Fibroblast of the aortic adventitia (primary cell): ENCODE data around the gene SRRD. TPM values are rescaled to one million over a fixed set of nuclear protein-coding genes. Genes with fewer than 3 reads are reported as not detected.
A peak's percentile ranks its signal among the peaks of the same experiment; 100 is the strongest.

Source experiments
- DNase-seq: peaks from one replicate; pipeline ENCODE4 v3.0.0-alpha.2; 2010; ENCODE audit warnings: low read depth
- H3K4me3 ChIP-seq: 2 replicates; pipeline ENCODE4 v1.5.1; 2011; ENCODE audit warnings: low read depth, mild to moderate bottlenecking, control low read depth, low read length, moderate library complexity
- CTCF ChIP-seq: IDR thresholded peaks from 2 replicates; pipeline ENCODE4 v1.5.1; 2011; ENCODE audit warnings: mild to moderate bottlenecking, low read length, control low read depth, inconsistent platforms; ENCODE audit not compliant: insufficient read depth
- total RNA-seq: library from RNA; depleted of rRNA; stranded (reverse); fragments of >200 nt; gene quantifications from 2 replicates; pipeline ENCODE4 v1.2.3, GENCODE V29; 2012; ENCODE audit warnings: low replicate concordance

SRRD gene
- total RNA-seq, 1 donor: 15.7 TPM

DNA sequence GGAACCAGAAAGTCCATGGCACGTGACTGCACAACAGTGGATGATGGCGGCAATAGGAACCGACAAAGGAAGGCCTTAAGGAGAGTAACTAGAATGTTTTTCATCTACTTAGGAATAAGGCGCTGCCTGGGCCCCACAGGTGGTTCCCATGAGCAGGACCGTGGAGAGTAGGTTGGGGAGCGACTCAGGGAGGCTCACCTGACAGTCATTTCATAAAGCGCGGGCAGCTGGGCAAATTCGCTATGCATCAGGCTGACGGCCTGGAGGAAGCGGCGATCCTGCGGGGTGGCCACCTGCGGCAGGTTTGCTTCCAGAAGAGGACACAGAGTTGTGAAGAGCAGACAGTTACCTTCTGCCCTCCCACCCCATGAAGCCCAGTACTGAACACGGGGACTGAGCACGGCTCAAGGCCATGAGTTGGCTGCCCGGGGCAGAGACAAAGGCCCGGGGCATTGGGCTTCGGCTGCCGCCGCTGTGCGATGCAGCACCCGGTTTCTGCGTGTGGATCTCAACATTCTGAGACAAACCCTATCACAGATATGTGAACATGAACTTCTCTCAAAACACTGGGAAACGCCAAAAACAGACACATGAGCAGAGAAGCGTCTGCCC is 25.9 kb upstream of the SRRD start:
- TF ChIP-seq CTCF: no peak
- H3K4me3 ChIP-seq: no peak overlapping the region
- no peak for DNase-seq

DNA sequence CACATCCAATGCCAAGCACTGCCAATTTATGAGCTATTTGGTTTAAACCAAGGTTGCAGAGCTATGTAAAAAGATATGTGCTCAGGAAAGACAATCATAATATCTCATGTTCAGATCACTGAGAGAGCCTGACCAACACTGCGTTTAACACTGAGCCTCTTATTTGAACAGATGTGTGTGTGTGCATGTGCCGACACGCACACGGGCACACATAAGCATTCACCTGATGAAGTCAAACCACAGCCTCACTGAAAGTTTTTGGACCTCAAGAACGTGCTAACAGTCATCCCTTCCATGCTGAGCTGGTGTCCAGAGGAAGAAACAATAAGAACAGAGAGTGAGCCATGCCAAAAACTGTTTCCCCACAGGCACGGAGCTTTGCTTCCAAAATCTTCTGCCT is 23.5 kb upstream of the SRRD start:
- H3K4me3 ChIP-seq: no peak overlapping the region
- no peak for TF ChIP-seq CTCF
- peak; percentile 35 for DNase-seq

DNA sequence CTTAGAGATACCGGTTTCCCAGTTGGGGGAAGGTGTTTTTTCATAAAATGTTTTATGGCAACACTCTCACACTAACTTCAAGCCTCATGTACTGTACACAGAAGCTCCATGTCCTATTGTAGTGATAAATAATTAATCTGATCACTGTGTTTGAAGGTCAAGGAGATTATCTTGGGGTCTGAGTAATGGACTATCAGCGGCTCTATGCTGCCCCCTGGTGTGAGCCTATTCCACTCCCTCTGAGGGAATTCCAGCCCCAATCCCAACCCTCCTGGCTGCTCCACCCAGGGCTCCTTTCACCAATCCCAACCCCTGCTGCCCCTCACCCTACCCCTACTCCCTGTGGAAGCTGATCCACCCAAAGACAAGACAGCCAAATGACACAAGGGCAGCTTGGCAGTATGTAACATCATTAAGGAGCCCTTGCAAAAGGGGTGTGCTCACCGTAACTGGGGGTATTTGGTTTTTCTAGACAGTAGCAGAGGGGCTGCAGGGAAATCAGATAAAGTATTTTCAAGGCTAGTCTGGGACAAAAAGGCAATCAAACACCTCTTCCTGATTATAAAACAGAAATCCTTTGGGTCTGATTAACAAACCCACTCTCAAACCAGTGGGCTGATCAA is 22.4 kb upstream of the SRRD start:
- DNase-seq: peak; percentile 59
- H3K4me3 ChIP-seq: no peak overlapping the region
- peak; percentile 91 for TF ChIP-seq CTCF

DNA sequence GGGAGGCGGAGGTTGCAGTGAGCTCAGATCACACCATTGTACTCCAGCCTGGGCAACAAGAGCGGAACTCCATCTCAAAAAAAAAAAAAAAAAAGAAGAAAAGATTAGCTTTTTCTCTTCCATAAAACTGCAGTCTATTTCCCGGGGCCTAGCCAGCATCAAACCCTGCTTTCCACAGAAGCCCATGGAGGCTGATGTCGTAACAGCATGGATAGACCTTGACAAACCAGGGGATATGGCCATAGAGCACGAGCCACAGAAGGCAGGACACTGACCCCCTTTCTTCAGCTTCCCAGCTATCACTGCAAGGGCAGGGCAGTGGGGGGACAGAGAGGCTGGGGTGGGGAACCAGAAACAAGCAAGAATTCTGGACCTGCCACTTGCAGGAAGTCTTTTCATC is 21.6 kb upstream of the SRRD start:
- H3K4me3 ChIP-seq: no peak overlapping the region
- no peak for TF ChIP-seq CTCF
- no peak for DNase-seq

- DNase-seq: no peak
- H3K4me3 ChIP-seq: no peak overlapping the region
- TF ChIP-seq CTCF: no peak
Observed at GRCh38 chr22:26462641-26463040, 21.0 kb upstream of the SRRD start.

GRCh38 chr22:26463101-26463661 is 20.5 kb upstream of the SRRD start:
- no peak overlapping the region for H3K4me3 ChIP-seq
- DNase-seq: no peak
- TF ChIP-seq CTCF: no peak
